Measurements from ENCODE around the gene HSD3B7.
A peak's percentile ranks its signal among the peaks of the same experiment; 100 is the strongest.

HSD3B7 gene

DNA sequence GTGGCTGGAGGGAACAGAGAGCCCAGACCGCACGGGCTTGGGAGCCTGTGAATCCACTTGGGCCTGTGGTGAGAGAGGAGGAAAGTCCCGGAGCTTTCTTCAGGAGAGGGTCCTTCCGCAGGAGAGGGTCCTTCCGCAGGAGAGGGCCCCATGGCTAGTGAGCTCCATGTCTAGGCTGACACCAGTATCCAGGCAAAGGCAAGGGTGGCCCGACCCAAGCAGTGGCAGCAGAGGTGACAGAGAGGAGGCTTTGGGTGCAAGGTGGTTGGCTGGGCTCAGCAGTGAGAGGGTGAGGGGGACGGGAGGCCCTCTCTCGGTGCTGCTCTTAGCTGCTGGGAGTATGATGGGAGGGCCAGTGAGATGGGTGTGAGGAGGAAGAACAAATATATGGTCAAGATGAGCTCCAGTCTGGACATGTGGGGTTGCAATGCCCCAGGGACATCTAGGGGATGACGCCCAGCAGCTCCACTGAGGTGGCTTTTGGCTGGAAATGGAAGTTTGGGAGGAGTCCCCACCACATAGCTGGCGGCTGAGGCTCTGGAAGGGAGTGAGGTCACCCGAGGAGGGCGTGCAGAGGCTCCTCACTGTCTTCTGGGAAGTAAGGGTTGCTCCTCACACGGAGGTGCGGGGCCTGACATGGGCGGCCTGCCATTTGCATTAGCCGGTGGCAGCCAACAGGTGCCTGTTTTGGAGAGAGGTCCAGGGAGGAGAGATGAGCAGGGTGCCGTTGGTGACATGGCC lies 2.3 kb upstream of the HSD3B7 start:
- DNase-seq (ENCODE audit: low read depth, low spot score), result no peak

DNA sequence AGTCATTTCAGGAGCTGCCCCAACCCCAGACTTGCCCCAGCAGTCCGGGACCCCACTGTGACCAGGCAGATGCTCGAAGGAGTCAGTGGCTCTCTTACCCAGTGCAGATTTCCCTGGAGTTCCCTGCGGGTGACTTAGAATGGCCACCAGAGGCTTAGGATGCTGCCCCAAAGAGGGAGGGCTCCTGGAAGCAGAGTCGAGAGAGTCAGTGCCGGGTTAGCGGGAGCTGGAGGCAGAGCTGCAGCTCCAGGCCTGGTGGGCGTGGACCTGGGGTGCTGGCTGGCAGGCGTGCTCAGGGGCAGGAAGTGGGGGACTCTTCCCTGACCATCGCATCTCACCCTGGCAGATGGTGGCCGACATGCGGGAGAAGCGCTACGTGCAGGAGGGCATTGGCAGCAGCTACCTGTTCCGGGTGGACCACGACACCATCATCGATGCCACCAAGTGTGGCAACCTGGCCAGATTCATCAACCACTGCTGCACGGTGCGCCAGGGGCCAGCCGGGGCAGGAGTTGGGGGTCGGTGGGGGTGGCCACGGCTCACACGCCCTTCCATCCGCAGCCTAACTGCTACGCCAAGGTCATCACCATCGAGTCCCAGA lies 1.6 kb upstream of the HSD3B7 start:
- no peak for DNase-seq (ENCODE audit: low read depth, low spot score)

DNA sequence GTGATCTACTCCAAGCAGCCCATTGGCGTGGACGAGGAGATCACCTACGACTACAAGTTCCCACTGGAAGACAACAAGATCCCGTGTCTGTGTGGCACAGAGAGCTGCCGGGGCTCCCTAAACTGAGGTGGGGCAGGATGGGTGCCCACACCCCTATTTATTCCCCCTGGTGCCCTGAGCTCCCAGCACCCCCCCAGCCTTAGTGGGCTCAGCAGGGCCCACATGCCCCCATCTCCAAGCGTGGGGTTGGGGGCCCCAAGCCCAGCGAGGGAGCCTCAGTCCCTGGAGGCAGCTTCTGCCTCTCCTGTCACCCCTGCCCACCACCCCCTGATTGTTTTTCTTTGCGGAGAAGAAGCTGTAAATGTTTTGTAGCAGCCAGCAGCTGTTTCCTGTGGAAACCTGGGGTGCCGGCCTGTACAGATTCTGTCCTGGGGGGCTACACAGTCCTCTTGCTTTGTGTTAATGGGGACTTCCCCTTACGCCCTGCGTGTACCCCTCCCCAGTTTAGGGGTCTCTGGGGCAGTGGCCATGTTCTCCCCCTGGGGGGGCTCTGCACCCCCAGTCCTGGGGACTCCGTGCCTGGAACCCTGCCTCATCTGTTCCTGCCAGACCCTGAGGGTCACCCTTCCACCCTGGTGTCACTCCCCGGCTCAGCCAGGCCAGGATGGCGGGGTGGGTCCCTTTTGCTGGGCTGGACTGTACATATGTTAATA lies 953 bp upstream of the HSD3B7 start:
- no peak for DNase-seq (ENCODE audit: low read depth, low spot score)

DNA sequence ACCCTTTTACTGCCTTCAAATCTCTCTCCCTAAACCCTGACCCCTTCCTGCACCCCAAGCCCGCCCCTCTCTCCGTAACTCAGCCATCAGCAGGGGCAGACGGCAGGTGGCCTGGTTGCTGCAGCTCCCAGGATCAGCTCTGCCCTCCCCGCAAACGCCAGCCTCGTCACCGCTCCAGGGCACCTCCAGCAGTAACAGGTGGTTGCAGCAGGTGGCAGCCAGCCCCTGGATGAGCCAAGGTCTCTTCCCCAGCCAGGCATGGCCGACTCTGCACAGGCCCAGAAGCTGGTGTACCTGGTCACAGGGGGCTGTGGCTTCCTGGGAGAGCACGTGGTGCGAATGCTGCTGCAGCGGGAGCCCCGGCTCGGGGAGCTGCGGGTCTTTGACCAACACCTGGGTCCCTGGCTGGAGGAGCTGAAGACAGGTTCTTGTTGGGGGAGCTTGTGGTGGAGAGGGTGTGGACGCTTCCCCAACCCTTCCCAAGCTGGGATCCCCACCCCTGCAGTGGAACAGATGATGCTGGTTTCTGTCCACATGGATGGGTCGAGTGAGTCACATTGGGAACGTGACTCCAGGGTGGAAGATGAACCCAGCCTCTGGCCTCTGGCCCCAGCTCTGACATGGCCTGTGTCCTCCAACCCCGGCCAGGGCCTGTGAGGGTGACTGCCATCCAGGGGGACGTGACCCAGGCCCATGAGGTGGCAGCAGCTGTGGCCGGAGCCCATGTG lies 558 bp downstream of the HSD3B7 start:
- no peak for DNase-seq (ENCODE audit: low read depth, low spot score)

DNA sequence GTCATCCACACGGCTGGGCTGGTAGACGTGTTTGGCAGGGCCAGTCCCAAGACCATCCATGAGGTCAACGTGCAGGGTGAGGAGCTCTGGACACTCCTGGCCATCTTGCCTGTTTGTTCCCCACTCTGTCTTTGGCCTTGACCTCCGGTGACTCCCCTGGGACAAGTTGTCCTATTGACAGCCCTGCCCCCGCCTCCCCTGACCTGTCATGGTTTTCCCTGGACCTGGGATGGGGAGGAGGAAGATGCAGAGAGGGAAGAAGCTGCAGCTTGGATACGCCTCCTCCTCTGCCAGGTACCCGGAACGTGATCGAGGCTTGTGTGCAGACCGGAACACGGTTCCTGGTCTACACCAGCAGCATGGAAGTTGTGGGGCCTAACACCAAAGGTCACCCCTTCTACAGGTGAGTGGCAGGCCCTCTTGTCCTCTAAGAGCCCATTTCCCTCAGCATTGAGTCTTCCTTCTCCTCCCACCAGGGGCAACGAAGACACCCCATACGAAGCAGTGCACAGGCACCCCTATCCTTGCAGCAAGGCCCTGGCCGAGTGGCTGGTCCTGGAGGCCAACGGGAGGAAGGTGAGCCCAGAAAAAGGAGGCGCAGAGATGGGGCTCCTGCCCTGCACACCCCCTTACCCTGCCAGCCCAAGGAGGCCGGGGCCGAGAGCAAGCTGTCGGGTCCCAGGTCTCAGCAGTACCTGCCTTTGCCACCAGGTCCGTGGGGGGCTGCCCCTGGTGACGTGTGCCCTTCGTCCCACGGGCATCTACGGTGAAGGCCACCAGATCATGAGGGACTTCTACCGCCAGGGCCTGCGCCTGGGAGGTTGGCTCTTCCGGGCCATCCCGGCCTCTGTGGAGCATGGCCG lies 1.4 kb downstream of the HSD3B7 start:
- DNase-seq (ENCODE audit: low read depth, low spot score), result no peak

DNA sequence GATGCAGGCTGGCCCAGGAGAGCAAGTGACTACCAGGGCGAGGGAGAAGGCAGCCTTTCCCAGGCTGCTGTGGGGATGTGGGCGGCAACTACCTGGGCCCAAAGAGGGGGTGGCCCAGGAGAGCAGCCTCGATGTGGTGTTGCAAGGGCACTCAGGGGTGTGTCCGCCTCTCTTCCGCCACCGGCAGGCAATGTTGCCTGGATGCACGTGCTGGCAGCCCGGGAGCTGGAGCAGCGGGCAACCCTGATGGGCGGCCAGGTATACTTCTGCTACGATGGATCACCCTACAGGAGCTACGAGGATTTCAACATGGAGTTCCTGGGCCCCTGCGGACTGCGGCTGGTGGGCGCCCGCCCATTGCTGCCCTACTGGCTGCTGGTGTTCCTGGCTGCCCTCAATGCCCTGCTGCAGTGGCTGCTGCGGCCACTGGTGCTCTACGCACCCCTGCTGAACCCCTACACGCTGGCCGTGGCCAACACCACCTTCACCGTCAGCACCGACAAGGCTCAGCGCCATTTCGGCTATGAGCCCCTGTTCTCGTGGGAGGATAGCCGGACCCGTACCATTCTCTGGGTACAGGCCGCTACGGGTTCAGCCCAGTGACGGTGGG lies 2.7 kb downstream of the HSD3B7 start:
- DNase-seq (ENCODE audit: low read depth, low spot score), result no peak

DNA sequence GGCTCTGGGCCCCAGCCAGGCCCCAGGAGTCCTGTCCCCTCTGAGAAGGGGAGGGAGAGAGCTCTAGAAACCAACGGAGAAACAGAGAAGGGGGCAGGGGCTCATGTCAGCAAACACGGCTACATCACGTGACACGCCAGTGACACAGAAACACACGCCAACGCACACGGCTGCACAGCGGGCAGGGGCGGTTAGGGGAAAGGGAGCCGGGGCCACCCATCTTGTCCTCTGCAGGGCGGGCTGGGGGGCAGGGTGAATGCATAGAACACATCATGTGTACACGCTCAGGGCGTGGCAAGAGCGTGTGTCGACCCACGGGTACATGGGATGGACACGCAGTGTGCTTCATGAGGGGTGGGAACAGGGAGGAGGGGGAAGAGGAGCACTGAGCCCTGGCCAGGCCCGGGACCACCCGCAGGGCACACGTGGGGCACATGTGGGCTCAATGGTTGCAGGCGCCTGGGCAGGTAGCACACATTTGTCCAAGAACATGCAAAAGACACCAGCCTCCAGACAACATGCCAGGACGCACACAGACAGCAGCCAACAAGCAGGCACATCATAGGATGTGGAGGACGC lies 4.6 kb downstream of the HSD3B7 start:
- DNase-seq (ENCODE audit: low read depth, low spot score), result no peak

DNA sequence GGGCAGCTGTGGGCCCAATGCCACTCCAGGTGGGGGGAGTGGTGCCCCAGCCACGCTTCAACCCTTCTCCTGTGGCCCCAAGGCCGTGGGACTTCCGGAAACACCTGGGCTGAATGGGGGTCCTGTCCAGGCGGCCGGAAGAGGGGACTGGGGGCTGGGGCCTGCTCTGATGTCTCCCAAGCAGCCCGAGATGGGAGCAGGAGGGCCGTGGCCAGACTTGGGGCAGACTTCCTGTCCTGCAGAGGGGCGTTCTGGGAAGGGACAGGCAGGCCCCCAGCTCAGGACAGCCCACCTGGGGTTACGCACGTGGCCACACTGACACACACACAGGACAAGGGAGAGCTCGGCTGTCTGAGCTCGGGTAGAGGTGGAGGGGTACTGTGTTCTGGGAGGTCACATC lies 5.1 kb downstream of the HSD3B7 start:
- DNase-seq (ENCODE audit: low read depth, low spot score), result no peak

DNA sequence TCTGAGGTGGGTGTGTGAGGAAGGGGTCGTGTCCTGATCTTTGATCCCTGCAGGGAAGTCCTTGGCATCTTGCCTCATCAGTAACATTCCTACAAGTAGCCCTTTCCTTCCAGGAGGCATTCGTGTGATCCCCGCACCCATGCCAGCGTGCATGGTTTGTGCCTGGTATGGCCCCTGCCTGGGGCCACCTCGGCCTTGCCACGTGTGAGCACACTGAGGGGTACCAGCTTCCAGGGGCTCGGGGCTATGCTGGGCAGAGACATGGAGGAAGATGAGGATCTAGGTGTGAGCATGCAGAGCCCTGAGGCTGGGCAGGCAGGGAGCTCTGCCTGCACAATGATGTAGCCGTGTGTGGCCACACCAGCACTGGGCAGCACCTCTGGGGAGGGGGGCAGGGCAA lies 6.0 kb downstream of the HSD3B7 start:
- no peak for DNase-seq (ENCODE audit: low read depth, low spot score)

DNA sequence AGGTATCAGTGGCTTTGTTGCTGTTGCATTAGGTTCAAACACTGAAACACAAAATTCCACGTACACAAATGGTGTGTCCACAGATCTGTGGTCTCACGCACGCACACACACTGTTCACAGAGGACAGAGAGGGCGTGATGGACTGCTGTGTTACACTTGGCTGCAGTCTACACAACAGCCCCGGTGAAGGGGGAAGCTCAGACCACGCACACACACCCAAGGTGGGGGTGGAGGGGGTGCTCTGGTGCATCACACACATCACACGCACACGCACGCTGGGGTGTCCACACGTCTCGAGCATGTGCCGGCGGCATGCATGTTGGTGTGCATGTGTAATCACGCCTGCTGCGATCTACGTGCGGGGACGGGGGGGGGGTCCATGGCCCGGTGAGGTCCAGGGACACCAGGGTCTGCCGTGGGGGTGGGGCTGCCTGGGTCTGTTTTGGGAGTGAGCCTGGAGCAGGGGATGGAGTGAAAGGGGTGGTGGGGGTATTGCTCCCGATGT lies 7.3 kb downstream of the HSD3B7 start:
- DNase-seq (ENCODE audit: low read depth, low spot score), result no peak

DNA sequence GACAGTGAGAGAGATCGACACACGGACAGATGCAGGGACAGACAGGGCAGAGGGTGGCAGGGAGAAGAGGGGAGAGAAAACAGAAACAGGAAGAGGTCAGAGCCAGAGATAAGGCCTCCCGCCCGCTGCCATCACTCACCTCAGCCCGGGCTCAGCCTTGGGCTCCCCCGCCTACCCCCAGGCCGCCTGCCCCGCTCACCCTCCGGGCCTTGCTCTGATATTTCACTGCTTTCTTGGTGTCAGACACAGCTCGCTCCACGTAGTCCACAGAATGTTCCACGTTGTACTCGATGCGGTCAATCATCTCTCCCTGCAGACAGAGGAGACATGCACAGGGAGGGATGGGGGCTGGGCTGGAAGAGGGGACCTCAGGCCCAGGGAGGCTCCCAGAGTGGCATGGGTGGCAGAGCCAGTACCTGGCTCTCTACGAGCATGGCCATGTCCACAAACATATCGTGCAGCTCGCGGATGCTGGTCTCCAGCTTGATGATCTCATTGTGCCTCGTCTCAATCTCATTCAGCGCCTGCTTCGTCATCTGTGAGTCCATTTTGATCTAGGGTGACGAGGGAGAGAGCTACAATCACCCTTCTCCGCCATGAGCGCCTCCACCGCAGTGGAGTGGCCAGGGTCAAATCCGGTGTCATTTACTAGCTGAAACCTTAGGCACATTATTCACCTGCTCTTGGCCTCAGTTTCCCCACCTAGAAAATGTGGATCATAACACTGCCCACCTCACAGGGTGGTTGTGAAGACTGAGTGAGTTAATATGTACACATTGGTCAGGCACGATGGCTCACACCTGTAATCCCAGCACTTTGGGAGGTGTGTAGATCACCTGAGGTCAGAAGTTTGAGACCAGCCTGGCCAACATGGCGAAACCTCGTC lies 8.2 kb downstream of the HSD3B7 start:
- no peak for DNase-seq (ENCODE audit: low read depth, low spot score)

DNA sequence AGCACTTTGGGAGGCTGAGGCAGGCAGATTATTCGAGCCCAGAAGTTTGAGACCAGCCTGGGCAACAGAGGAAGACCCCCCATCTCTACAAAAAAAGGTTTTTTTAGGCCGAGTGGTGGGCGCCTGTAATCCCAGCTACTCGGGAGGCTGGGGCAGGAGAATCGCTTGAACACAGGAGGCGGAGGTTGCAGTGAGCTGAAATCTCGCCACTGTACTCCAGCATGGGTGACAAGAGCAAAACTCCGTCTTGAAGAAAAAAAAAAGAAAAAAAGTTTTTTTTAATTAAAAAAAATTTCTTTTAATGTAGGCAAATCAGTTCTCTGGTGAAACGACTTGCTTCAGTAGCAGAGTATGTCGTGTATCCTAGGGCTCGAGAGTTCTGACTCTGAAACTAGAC lies 10.9 kb downstream of the HSD3B7 start:
- DNase-seq (ENCODE audit: low read depth, low spot score), result no peak

DNA sequence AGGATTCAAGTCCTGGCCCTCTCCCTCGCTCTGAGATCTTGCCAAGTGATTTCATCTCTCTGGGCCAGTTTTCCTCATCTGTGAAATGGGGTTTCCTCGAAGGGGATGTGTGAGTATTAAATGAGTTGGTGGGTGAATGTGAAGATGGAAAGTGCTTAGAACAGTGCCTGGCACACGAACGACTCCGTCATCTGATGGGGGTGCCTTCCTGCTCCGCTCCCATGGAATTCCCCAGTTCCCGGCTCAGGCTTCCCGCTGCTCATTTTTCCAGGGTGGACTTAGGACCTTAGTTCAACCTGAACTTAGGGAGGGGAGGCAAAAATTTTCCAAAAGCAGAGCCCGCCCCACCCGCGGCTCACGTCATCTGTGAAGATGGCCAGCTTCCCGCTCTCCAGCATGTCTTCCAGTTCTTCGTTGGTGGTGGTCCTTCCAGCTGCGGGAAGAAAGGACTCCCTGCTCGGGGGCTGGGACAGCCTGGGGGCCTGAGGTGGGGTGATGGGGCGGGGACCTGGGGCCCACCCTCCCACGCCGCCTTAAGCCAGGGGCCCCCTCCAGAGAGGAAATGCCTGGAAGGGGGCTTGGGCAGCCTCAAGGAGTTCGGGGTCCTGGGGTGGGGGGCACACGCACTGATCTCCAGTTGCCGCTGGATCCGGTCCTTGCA lies 11.4 kb downstream of the HSD3B7 start:
- no peak for DNase-seq (ENCODE audit: low read depth, low spot score)

DNA sequence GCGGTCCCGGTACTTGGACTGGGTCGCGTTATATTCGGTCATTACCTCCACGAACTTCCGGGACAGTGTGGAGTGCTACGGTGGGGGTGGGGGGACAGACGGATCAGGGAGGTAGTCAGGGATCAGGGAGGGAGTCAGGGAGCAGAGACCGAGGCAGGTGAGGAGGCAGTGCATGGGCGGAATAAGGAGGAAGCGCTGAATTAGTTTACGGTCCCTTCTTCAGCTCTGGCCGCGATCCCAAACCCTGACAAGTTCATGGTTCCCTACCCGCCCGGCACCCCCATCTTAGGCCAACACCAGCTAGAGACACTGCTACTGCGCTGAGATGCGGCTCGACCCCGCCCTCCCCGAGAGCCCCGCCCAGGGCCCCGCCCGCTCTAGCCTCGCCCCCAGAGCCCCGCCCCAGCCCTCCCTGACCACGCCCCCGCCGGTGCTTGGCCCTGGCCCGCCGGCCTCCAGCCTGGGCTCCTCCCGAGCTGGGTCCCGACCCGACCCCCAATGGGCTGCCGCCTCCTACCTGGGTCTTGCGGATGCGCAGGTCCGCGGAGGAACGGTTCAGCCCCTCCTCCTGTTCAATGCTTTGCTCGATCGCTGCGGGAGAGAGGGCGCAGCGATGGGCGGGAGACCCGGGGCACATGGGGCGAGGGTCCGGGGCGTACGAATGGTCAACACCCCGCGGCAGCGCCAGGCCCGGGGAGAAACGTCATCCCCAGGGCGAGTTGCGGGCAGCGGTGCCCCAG lies 12.1 kb downstream of the HSD3B7 start:
- peak; percentile 49 for DNase-seq (ENCODE audit: low read depth, low spot score)

DNA sequence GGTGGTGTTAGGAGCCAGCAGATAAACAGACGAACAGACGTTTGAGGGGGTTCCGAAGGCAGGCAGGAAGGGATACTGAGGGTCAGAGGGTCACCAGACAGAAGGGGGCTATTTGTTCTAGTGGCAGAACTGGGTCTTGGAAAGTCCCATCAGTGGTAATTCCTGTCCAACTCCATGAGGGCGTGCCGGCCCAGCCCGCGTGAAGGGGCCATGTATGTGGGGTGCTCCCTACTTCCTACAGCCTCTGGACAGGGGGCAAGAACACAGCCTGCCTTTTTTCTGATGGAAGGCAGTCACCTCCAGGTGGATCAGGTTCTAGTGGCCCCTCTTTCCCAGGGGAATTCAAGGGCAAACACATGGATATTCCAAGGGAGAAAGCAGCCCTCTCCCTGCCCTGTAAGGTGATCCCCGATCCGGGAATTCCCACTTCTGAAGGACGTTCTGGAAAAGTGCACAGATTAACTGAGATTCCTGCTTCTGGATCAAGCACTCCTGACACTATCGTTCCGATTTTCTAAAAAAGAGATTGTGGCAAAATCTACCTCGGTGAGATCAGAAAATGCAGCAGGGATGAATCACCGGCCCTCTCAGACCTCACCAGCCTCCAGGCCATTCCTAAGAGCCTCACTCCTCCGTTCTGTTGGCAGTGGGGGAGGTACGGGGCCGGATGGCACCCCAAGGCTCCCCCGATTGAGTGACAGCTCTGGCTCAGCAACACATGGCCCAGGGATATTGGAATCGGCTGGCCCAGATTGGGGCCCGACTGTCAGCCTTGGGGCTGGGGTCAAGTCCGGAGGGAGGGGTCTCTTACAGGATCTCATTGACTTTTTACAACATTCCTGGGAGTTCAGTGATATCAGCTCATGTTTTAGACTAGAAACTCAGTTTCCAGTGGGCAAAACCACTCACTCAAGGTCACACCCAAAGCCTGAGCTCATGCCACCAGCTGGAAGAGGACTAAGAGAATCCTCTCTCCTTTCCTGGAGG lies 13.0 kb downstream of the HSD3B7 start:
- DNase-seq (ENCODE audit: low read depth, low spot score), result no peak

DNA sequence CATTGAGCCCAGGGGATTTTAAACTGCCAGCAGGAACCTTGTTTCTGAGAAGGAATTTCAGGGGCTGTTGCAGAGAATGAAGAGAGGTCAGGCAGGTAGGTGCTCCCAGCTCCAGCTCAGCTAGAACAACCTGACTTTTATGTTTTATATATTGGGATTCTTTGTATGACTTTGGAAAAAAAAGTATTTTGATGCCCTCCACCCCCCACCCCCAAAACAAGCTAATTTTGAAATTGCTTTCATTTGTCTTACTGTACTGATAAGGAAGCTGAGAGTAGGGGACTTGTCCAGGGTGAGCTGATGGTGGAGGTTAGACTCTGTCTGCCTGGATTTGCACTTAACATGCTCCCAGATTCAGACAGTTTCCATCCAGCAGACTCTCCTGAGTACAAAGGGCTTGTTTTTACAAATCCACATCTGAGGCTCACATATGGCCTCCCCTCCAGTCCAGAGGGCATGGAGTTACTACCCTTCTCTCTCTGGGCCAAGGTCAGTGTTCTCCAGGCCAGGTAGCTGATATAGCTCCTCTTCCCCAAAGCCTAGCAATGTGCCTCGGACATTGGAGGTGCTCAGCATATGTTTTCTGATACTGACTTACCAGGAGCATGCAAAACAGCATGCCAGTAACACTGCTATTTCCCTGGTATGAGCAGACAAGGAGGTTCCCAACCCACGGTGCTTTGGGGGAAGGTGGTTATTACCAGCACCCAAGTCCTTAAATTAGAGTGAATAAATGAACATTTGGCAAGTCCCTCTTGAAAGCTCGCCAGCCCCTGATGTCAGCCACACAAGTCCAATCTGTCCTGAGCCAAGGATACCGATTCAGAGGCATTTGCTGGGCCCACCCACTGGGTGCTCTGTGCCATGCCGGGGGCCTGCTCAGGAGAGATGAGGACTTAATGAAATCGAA lies 14.1 kb downstream of the HSD3B7 start:
- DNase-seq (ENCODE audit: low read depth, low spot score), result no peak
